Muscle layer of duodenum (tissue), 2 donors: ENCODE results near the gene NOC3L.

Experiments
- H3K27ac ChIP-seq: one replicate; pipeline ENCODE4 v1.7.0; 2013; ENCODE audit warnings: mild to moderate bottlenecking, low read length
- H3K27me3 ChIP-seq: one replicate; pipeline ENCODE4 v1.7.0; 2013; ENCODE audit warnings: low read depth, mild to moderate bottlenecking, control low read depth, low read length
- H3K36me3 ChIP-seq, 2 donors: one replicate each; pipeline ENCODE4 v1.7.0; 2013; ENCODE audit warnings: low read length in 2 of 2, control low read depth in 1 of 2, mild to moderate bottlenecking in 1 of 2; ENCODE audit not compliant: insufficient read depth in 2 of 2, control insufficient read depth in 1 of 2
- H3K4me1 ChIP-seq, 2 donors: one replicate each; pipeline ENCODE4 v1.7.0; 2013; ENCODE audit warnings: low read length in 2 of 2, mild to moderate bottlenecking in 2 of 2, control low read depth in 1 of 2, moderate library complexity in 1 of 2; ENCODE audit not compliant: insufficient read depth in 2 of 2, control insufficient read depth in 1 of 2
- H3K4me3 ChIP-seq, 2 donors: one replicate each; pipeline ENCODE4 v1.7.0; 2013; ENCODE audit warnings: low read length in 2 of 2, low read depth in 1 of 2, mild to moderate bottlenecking in 1 of 2
- H3K9me3 ChIP-seq, 2 donors: one replicate each; pipeline ENCODE4 v1.7.0; 2013; ENCODE audit warnings: low read length in 2 of 2, control low read depth in 1 of 2, mild to moderate bottlenecking in 1 of 2; ENCODE audit not compliant: control insufficient read depth in 1 of 2
- donor health status: healthy.

Gene NOC3L

DNA sequence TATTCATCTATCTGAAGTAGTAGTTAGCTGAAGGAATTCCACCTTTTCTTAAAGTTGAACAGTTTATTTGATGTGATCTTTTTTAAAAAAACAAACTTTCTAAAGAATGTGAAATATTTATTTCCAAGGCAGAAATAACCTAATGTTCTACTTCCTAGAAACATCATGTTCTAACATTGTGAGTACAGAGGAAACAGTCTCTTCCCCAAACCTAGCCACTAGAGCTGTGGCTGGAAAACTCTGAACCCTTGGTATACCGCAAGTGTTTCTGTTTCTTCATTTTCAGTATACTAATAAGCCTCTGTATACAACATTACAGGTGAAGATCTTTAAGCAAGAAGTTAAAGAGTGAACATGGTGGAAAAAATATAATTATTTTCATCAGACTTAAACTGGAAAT, 35.1 kb downstream of the NOC3L start:
- Histone ChIP-seq H3K27me3 (no peaks in the 10 kb centered on the region), H3K4me1 (no peaks in the 10 kb centered on the region), H3K4me3 (no peak overlapping the region), H3K27ac (no peak overlapping the region), H3K36me3 (peaks cover 24 to 52% of the 10 kb centered on the region in 2 donors), H3K9me3 (no peaks in the 10 kb centered on the region)

DNA sequence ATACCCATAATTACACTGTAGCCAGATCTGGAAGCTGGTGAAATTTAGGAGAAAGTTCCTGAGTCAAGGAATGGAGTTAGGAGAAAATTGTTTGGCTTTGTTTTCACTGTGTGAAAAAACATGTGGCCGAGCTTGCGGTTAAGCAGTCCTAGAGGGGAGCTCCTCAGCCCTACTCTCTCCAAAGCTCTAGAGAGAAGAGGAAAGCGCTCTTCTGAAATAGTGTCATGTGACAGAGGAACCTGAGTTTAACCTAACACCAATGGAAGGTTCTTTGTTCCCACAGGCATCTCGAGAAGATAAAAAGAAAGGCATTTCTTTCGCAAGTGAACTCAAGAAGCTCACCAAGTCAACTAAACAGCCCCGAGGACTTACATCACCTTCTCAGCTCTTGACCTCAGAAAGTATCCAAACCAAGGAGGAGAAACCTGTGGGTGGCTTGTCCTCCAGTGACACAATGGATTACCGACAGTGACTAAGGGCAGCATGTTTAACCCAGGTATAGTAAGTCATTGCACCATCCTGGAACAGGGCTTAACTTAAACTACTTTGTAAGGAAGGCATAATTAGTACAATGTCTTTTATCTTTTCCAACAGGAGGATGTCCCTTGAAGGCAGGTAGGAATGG, 38.0 kb downstream of the NOC3L start:
- no peak overlapping the region for H3K4me3 ChIP-seq
- H3K36me3 ChIP-seq = peaks cover 13 to 43% of the 10 kb centered on the region in 2 donors
- H3K4me1 ChIP-seq = no peaks in the 10 kb centered on the region
- H3K27me3 ChIP-seq = no peaks in the 10 kb centered on the region
- H3K27ac ChIP-seq = no peak overlapping the region
- no peaks in the 10 kb centered on the region for H3K9me3 ChIP-seq

DNA sequence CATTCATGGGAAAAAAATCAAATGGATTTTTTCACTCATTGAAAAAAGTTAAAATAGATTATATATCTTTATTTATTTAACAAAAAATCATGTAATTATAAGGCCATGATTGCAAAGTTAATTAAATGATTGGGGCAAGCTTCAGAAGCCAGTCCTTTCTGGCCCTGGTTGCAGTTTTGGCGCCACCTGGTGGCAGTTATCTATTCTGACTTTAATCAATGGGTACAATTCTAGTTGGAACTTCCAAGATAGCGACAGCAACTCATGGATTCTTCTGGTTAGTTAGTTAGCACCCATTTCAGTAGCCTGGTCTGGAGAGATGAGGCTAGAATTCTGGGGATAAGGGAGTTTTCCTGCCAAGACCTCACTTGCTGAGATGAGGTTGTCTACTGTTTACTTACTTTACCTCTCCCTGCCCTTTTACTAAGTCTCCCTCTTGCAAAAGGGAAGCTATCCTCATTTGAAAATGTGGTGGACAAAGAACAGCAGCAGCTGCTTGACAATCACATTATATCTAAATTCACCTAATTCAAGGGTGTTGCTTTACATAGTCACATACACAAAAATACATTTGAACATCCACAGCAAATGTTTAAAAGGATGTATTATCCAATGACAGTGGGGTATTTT, 42.3 kb downstream of the NOC3L start:
- Histone ChIP-seq H3K36me3 (peaks cover 6 to 35% of the 10 kb centered on the region in 2 donors), H3K4me3 (no peak overlapping the region), H3K4me1 (peaks cover 0 to 8% of the 10 kb centered on the region in 2 donors), H3K27me3 (no peaks in the 10 kb centered on the region), H3K9me3 (no peaks in the 10 kb centered on the region), H3K27ac (no peak overlapping the region)

DNA sequence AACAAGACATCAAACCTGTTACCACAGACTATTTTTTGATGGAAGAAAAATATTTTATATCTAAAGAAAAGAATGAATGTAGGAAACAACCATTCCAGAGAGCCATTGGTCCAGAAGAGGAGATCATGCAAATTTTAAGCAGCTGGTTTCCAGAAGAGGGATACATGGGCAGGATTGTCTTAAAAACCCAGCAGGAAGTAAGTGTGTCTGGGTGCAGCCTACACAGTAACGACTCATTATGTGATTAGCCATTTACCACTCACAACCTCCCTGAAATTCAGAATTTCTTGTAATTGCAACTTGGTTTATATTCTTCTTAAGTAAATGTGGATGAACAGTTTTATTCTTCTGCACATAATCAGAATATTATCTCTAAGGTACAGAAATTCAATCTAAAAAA, 46.2 kb downstream of the NOC3L start:
- Histone ChIP-seq H3K27me3 (no peaks in the 10 kb centered on the region), H3K36me3 (no peaks in the 10 kb centered on the region), H3K4me1 (peaks cover 0 to 8% of the 10 kb centered on the region in 2 donors), H3K9me3 (no peaks in the 10 kb centered on the region), H3K27ac (no peak overlapping the region), H3K4me3 (no peak overlapping the region)

DNA sequence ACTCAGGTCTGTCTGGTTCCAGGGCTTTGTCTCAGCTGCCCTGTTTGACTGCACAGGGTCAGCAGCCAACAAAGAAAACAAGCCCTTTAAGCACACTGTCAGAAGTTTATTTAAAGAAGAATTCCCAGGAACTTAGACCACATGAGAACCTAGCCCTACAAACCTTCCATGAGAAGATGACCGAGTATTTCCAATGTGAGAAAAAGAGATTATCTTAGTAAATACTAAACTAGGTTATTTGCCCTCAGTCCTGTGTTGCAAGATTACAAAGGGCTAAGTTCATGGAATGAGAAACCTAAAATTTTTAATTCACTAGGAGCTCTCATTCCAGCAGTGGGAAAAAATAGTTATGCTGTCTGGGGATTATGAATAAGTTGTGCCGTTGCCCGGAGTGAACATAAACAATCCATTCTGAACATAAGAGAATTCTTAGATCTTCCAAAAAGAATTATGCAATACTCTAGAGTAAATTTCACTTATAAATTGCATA, 46.7 kb downstream of the NOC3L start:
- Histone ChIP-seq H3K27ac (no peak overlapping the region), H3K4me3 (no peak overlapping the region), H3K27me3 (no peaks in the 10 kb centered on the region), H3K36me3 (no peaks in the 10 kb centered on the region), H3K4me1 (peaks cover 0 to 8% of the 10 kb centered on the region in 2 donors), H3K9me3 (no peaks in the 10 kb centered on the region)

DNA sequence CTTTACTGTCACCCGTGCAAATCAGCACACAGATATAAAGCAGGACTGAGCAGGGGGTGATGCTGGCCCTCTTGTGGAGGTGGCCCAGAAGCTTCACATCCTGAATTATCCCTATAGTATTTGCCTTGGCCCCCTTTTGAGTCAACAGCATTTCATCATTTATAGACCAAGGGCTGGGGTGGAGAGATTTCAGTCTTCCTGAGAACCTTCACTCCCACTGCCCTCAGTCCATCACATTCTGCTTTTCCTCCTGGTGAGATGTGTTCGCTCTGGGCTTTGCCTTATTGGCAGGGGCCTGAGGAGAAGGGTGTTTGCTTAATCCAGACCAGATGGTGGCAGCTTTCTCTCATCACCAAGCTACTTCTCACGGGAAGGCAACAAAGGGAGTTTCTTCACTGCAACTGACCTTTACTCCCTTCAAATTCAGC, 47.7 kb downstream of the NOC3L start:
- Histone ChIP-seq H3K36me3 (no peaks in the 10 kb centered on the region), H3K27ac (no peak overlapping the region), H3K27me3 (no peaks in the 10 kb centered on the region), H3K4me3 (no peak overlapping the region), H3K9me3 (no peaks in the 10 kb centered on the region), H3K4me1 (peaks cover 0 to 8% of the 10 kb centered on the region in 2 donors)

DNA sequence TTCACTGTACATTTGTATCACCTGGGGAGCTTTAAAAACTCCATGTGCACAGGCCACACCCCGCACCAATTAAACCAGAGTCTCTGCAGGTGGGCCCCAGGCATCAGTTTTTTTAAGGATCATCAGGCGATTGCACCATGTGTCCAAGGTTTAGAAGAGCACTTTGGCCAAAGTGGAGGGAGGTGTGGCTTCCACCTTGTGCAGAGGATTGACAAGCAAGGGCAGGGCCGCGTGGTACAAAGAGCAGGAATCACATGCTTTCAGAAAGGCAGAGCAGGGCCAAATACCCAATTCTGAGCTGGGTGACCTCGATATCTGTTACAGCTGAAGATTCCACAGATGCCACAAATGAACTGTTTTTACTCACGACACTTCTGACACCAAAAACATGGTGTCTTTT, 52.4 kb downstream of the NOC3L start:
- no peak overlapping the region for H3K4me3 ChIP-seq
- peaks cover 0 to 4% of the 10 kb centered on the region in 2 donors for H3K36me3 ChIP-seq
- no peaks in the 10 kb centered on the region for H3K4me1 ChIP-seq
- H3K27ac ChIP-seq = no peak overlapping the region
- H3K9me3 ChIP-seq = no peaks in the 10 kb centered on the region
- H3K27me3 ChIP-seq = no peaks in the 10 kb centered on the region

DNA sequence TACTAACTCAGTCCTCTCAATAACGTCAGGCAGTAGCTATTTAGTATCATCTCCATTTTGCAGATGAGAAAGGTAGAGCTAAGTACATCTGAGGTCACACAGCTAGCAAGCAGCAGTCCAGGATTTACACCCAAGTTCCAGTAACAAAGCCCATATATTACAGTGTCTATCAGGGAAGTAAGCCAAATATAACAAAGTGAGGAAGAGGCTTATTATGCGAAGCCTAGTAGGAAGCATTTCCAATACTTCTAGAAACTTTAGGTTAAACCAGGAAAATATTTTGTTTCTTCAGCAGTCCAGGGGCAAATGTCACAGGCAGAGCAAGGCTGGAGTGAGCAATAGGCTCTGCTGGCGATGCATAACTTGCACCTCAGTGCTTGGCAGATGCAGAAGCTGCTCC, 53.9 kb downstream of the NOC3L start:
- H3K9me3 ChIP-seq = no peaks in the 10 kb centered on the region
- H3K36me3 ChIP-seq = peaks cover 0 to 4% of the 10 kb centered on the region in 2 donors
- H3K27ac ChIP-seq = no peak overlapping the region
- no peaks in the 10 kb centered on the region for H3K4me1 ChIP-seq
- H3K27me3 ChIP-seq = no peaks in the 10 kb centered on the region
- H3K4me3 ChIP-seq = no peak overlapping the region

DNA sequence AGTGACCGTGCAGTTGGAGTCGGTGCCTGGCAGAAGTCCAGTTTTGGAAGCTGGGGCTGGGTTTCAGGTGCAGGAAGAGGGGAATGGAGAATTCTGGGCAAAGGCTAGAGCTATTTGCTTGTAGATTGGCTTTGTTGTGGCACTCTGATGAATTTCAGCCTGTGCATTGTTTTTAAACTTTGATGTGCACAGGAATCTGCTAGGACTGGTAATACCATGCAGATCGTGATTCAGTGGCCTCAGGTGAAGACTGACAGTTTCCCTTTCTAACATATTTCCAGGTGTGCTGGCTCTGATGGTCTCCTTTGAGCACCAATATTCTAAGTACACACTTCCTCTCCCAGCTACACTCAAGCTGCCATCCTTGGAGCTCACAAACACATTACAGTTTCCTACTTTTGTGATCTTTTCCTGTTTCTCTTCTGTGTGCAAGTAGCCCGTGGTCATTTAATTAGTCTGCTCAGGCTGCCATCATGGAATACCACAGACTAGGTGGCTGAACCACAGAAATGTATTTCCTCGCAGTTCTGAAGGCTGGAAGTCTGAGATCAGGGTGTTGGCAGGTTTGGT, 55.6 kb downstream of the NOC3L start:
- Histone ChIP-seq H3K27ac (no peak overlapping the region), H3K4me3 (no peak overlapping the region), H3K4me1 (no peaks in the 10 kb centered on the region), H3K36me3 (peaks cover 0 to 4% of the 10 kb centered on the region in 2 donors), H3K27me3 (no peaks in the 10 kb centered on the region), H3K9me3 (no peaks in the 10 kb centered on the region)

DNA sequence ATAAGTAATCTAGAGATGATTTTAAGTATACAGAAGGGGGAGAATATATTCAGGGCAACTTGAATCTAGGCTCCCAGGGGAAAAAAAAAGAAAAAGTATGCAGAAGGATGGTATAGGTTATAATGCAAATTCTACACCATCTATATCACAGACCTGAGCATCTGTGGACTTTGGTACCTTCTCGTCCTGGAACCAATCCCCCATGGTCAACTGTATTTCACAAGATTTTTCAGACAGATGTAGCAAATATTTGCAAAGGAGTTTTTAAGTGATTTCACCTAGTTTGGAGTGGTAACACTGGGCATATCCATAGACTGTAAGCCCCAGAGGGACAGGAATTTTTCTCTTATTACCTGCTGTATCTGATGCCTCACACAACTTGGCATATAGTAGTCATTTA, 58.8 kb downstream of the NOC3L start:
- Histone ChIP-seq H3K27ac (no peak overlapping the region), H3K4me1 (no peaks in the 10 kb centered on the region), H3K27me3 (no peaks in the 10 kb centered on the region), H3K4me3 (no peak overlapping the region), H3K9me3 (no peaks in the 10 kb centered on the region), H3K36me3 (peaks cover 3 to 8% of the 10 kb centered on the region in 2 donors)

DNA sequence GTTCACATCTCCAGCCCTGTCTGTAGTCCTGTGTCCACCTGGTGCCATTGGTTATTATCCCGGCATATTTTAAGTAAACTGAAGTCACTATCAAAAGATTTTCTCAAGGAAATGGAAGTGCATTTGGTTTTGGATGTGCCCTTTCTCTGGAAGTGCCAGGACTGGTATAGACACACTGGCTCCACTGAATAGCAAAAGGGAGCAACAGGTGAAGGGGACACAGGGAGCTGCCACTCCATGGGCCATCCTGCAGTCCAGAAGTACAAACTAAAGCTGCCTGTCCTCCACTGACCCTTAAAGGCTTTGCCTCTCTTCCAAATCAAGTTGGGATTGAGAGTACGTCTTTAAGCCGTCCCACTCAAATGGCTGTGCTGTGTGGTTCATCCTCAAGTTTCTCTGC, 62.7 kb downstream of the NOC3L start:
- peaks cover 3 to 4% of the 10 kb centered on the region in 2 donors for H3K36me3 ChIP-seq
- H3K27ac ChIP-seq = no peak overlapping the region
- H3K4me1 ChIP-seq = no peaks in the 10 kb centered on the region
- H3K9me3 ChIP-seq = no peaks in the 10 kb centered on the region
- H3K4me3 ChIP-seq = no peak overlapping the region
- H3K27me3 ChIP-seq = no peaks in the 10 kb centered on the region
